ENCODE measurements around the gene RBFOX2.

DNA sequence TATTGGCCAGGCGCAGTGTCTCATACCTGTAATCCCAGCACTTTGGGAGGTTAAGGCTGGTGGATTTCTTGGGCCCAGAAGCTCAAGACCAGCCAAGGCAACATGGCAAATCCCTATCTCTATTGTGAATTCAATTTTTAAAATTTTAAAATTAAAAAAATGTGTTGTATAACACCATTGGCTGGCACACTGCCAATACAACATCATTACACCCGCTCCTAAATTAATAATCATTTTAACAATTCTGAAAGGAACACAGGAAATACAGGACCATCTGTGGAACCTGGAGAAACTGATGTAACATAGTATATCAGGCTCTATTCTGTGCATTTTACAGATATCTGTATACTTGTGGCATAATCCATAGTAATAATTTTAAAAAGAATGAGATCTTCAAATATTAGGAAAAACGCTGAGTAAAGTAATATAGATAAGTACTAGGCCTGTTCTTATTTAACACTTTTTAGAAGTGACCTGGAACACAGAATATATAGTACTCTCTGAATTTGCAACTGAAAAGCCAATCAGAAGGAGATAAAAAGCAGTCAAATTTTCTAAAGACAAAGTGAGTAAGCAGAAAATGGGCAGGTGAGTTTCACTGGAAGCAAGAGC is 186.6 kb downstream of the RBFOX2 start:
- TF ChIP-seq, protein P1, sequence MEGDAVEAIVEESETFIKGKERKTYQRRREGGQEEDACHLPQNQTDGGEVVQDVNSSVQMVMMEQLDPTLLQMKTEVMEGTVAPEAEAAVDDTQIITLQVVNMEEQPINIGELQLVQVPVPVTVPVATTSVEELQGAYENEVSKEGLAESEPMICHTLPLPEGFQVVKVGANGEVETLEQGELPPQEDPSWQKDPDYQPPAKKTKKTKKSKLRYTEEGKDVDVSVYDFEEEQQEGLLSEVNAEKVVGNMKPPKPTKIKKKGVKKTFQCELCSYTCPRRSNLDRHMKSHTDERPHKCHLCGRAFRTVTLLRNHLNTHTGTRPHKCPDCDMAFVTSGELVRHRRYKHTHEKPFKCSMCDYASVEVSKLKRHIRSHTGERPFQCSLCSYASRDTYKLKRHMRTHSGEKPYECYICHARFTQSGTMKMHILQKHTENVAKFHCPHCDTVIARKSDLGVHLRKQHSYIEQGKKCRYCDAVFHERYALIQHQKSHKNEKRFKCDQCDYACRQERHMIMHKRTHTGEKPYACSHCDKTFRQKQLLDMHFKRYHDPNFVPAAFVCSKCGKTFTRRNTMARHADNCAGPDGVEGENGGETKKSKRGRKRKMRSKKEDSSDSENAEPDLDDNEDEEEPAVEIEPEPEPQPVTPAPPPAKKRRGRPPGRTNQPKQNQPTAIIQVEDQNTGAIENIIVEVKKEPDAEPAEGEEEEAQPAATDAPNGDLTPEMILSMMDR (IDR thresholded peaks at IDR 0.05), result no peak
- TF ChIP-seq POLR2A (IDR thresholded peaks at IDR 0.05), result no peak
